ENCODE results near the gene PPP1R7.

- no peak for TF ChIP-seq MAX (IDR thresholded peaks at IDR 0.05; ENCODE audit: low read depth, low read length)
- peak; percentile 0 for TF ChIP-seq CTCF (IDR thresholded peaks at IDR 0.05; ENCODE audit: low read depth, low read length)
- no peak for TF ChIP-seq MYC (IDR thresholded peaks at IDR 0.05; ENCODE audit: low read depth, low read length)
- no peak for TF ChIP-seq POLR2A (IDR thresholded peaks at IDR 0.05; ENCODE audit: extremely low read depth, insufficient read length)
Measured at GRCh38 chr2:241219030-241219382, 68.7 kb downstream of the PPP1R7 start.

Data from NB4 (cell line).